Measurements from ENCODE around the gene TBX15. TPM values are rescaled to one million over a fixed set of nuclear protein-coding genes. Genes with fewer than 3 reads are reported as not detected.

TBX15 gene
- total RNA-seq, 1 donor from 2014 or later: 2.9 TPM

DNA sequence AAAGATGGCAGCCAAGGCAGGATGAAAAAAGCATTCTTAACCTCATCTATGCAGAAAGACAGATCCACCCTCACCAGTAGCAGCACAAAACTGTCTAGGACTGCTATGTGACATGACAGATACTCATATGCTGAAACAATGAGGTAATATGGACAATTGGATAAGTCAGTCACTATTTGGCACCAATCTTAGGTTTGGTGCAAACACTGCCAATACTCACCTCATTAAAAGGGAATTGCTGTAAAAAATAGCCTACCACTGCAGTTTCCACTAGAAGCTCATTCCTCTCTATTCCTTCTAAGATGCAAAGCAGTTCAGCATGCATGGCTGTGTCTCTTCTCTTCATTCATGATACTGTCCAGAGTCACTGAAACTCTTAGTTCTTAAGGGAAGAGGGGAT is 91.7 kb downstream of the TBX15 start:
- Histone ChIP-seq H3K9ac (no peak overlapping the region), H3K4me1 (no peaks in the 10 kb centered on the region), H2AFZ (replicated peaks) (no peak overlapping the region), H3F3A (ENCODE audit: low read depth) (no peaks in the 10 kb centered on the region), H3K4me2 (no peak overlapping the region), H3K27ac (no peak overlapping the region), H3K36me3 (no peaks in the 10 kb centered on the region), H4K20me1 (ENCODE audit: low read depth) (no peaks in the 10 kb centered on the region), H3K9me3 (ENCODE audit: low read depth) (no peaks in the 10 kb centered on the region), H3K27me3 (no peaks in the 10 kb centered on the region), H3K79me2 (ENCODE audit: low read depth) (no peaks in the 10 kb centered on the region), H3K4me3 (no peak overlapping the region)
- DNase-seq (ENCODE audit: low spot score): no peak
- Mint-ChIP-seq H3K27ac (no peak overlapping the region), H3K4me3 (no peak overlapping the region), H3K36me3 (no peaks in the 10 kb centered on the region), H3K4me1 (no peaks in the 10 kb centered on the region), H3K27me3 (ENCODE audit: insufficient read depth, low read depth) (no peaks in the 10 kb centered on the region), H3K9me3 (no peaks in the 10 kb centered on the region)
- TF ChIP-seq EZH2phosphoT487 (IDR thresholded peaks at IDR 0.05): no peak
- TF ChIP-seq, protein P1, sequence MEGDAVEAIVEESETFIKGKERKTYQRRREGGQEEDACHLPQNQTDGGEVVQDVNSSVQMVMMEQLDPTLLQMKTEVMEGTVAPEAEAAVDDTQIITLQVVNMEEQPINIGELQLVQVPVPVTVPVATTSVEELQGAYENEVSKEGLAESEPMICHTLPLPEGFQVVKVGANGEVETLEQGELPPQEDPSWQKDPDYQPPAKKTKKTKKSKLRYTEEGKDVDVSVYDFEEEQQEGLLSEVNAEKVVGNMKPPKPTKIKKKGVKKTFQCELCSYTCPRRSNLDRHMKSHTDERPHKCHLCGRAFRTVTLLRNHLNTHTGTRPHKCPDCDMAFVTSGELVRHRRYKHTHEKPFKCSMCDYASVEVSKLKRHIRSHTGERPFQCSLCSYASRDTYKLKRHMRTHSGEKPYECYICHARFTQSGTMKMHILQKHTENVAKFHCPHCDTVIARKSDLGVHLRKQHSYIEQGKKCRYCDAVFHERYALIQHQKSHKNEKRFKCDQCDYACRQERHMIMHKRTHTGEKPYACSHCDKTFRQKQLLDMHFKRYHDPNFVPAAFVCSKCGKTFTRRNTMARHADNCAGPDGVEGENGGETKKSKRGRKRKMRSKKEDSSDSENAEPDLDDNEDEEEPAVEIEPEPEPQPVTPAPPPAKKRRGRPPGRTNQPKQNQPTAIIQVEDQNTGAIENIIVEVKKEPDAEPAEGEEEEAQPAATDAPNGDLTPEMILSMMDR (IDR thresholded peaks at IDR 0.05): no peak

DNA sequence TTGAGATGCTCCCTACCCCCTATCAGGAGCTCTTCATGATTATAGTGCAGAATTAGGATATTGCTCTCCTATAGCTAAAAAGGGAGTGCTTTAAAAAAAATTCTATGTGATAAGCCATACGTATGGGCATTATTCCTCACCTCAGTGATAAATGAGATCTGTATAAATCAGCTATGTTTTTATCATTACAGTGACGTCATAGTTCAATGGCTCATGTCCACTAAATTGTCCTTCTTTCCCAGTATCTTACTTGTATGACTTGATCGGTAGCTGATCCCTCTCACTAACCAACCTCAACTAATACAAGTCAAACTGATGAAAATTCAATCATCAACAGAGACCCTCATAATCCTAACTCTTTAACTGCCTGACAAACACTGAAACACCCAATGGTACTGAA is 93.3 kb downstream of the TBX15 start:
- no peaks in the 10 kb centered on the region for H3K79me2 ChIP-seq (ENCODE audit: low read depth)
- Mint-ChIP-seq H3K27ac (no peak overlapping the region), H3K27me3 (ENCODE audit: insufficient read depth, low read depth) (no peaks in the 10 kb centered on the region), H3K4me1 (no peaks in the 10 kb centered on the region), H3K4me3 (no peak overlapping the region), H3K36me3 (no peaks in the 10 kb centered on the region), H3K9me3 (no peaks in the 10 kb centered on the region)
- no peaks in the 10 kb centered on the region for H4K20me1 ChIP-seq (ENCODE audit: low read depth)
- H3K4me3 ChIP-seq: no peak overlapping the region
- no peaks in the 10 kb centered on the region for H3K27me3 ChIP-seq
- H3K27ac ChIP-seq: no peak overlapping the region
- H3K4me1 ChIP-seq: no peaks in the 10 kb centered on the region
- H3K9me3 ChIP-seq (ENCODE audit: low read depth): no peaks in the 10 kb centered on the region
- no peaks in the 10 kb centered on the region for H3F3A ChIP-seq (ENCODE audit: low read depth)
- no peaks in the 10 kb centered on the region for H3K36me3 ChIP-seq
- H3K9ac ChIP-seq: no peak overlapping the region
- no peak overlapping the region for H3K4me2 ChIP-seq
- no peak for TF ChIP-seq EZH2phosphoT487 (IDR thresholded peaks at IDR 0.05)
- TF ChIP-seq, protein P1 (IDR thresholded peaks at IDR 0.05): no peak
- no peak for TF ChIP-seq EZH2 (IDR thresholded peaks at IDR 0.05)
- DNase-seq (ENCODE audit: low spot score): no peak
- no peak overlapping the region for H2AFZ ChIP-seq (replicated peaks)

DNA sequence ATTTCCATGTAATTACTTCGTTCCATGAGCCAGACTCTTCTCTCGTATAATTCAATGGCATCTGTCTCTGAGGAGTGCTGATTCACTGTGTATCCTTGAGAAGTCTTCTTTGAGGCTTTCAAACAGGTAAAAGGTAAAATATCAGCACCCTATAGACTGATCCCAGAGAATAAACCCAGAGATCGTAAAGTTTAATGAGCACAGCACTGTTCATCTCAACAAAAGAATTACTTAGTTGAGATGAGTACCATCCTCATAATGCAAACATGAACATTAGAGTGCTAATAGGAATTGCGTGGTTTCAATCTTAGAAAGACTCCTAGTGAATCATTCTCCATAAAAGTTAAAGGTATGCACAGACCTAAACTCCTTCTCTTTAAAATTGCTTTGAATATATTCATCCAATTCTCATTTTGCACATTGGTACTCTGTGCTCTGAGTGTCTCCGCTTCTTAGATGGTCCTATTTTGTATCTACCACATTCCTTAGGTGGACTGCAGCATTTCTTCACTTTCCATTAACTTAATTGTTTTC is 97.2 kb downstream of the TBX15 start:
- H3K79me2 ChIP-seq (ENCODE audit: low read depth): no peaks in the 10 kb centered on the region
- no peak overlapping the region for H3K27ac ChIP-seq
- Mint-ChIP-seq H3K4me1 (no peaks in the 10 kb centered on the region), H3K4me3 (no peak overlapping the region), H3K9me3 (no peaks in the 10 kb centered on the region), H3K27me3 (ENCODE audit: insufficient read depth, low read depth) (no peaks in the 10 kb centered on the region), H3K36me3 (no peaks in the 10 kb centered on the region), H3K27ac (no peak overlapping the region)
- no peak overlapping the region for H2AFZ ChIP-seq (replicated peaks)
- no peaks in the 10 kb centered on the region for H3K4me1 ChIP-seq
- DNase-seq (ENCODE audit: low spot score): no peak
- H3K9me3 ChIP-seq (ENCODE audit: low read depth): no peaks in the 10 kb centered on the region
- no peak for TF ChIP-seq EZH2 (IDR thresholded peaks at IDR 0.05)
- no peak for TF ChIP-seq EZH2phosphoT487 (IDR thresholded peaks at IDR 0.05)
- TF ChIP-seq, protein P1 (IDR thresholded peaks at IDR 0.05): no peak
- no peak overlapping the region for H3K4me2 ChIP-seq
- H3K27me3 ChIP-seq: no peaks in the 10 kb centered on the region
- no peaks in the 10 kb centered on the region for H4K20me1 ChIP-seq (ENCODE audit: low read depth)
- no peak overlapping the region for H3K4me3 ChIP-seq
- no peak overlapping the region for H3K9ac ChIP-seq
- H3K36me3 ChIP-seq: no peaks in the 10 kb centered on the region
- no peaks in the 10 kb centered on the region for H3F3A ChIP-seq (ENCODE audit: low read depth)
